Prostate gland (tissue), 2 donors: ENCODE data around the gene ESR1.

ENCODE experiments used
- POLR2A ChIP-seq: fragments of 450-650 bp; IDR thresholded peaks from one replicate; pipeline ENCODE4 v1.6.1; 2016; ENCODE audit warnings: antibody characterized with exemption, mild to moderate bottlenecking
- TF ChIP-seq, protein P1 (sequence below), 4 experiments: fragments of 200-600 bp in 2 of 4; fragments of 450-650 bp in 2 of 4; sonication (generic) in 2 of 4; IDR thresholded peaks; 1 replicate in 3 of 4; 2 replicates in 1 of 4; pipeline ENCODE4 v1.5.1; 2016 to 2019; ENCODE audit warnings: antibody characterized with exemption in 4 of 4, mild to moderate bottlenecking in 2 of 4, moderate library complexity in 2 of 4

DNA sequence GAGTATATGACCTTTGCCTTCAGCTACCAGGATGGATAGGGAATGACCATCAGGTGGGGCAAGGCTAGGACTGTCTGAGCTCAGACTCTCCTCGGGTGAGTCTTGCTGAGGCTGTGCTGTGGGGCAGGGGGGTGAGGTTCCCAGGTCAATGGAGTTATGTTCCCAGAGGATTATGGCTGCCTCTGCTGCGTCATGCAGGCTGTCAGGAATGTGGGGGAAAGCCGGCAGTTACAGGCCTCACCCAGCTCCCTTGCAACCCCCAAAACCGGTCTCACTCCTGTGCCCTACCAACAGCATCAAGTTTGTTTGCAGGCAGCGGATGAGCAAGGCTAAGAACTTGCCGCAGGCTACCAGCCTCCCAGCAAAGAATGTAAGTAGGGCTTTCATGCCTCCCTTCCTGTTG, 93.5 kb downstream of the ESR1 start:
- no peak for TF ChIP-seq POLR2A
- TF ChIP-seq, protein P1, sequence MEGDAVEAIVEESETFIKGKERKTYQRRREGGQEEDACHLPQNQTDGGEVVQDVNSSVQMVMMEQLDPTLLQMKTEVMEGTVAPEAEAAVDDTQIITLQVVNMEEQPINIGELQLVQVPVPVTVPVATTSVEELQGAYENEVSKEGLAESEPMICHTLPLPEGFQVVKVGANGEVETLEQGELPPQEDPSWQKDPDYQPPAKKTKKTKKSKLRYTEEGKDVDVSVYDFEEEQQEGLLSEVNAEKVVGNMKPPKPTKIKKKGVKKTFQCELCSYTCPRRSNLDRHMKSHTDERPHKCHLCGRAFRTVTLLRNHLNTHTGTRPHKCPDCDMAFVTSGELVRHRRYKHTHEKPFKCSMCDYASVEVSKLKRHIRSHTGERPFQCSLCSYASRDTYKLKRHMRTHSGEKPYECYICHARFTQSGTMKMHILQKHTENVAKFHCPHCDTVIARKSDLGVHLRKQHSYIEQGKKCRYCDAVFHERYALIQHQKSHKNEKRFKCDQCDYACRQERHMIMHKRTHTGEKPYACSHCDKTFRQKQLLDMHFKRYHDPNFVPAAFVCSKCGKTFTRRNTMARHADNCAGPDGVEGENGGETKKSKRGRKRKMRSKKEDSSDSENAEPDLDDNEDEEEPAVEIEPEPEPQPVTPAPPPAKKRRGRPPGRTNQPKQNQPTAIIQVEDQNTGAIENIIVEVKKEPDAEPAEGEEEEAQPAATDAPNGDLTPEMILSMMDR (IDR thresholded peaks at IDR 0.05): no peak
